ENCODE results near the gene BRAF. TPM values are rescaled to one million over a fixed set of nuclear protein-coding genes. Genes with fewer than 3 reads are reported as not detected.
"Not testable (repeated sequence)": the region's sequence is repeated elsewhere in the genome, so short reads cannot be mapped to it uniquely, and the experiment has no call there.

BRAF gene
- total and polyA plus RNA-seq, 5 donors from 2014 or later = 6.9 to 60.8 (median 9.0) TPM

GRCh38 chr7:140743255-140743654 lies 181.5 kb downstream of the BRAF start:
- not testable (repeated sequence) for H3K27me3 ChIP-seq (ENCODE audit: control insufficient read depth, insufficient read depth, low read length); DNase-seq; H3K27ac ChIP-seq (ENCODE audit: insufficient read depth, low read length, poor library complexity, severe bottlenecking); H3K4me3 ChIP-seq (ENCODE audit: low read depth, low read length); H3K9me3 Mint-ChIP-seq; H3K4me1 Mint-ChIP-seq; H3K4me3 Mint-ChIP-seq; H3K27me3 Mint-ChIP-seq; H3K27ac Mint-ChIP-seq; H3K4me1 ChIP-seq (ENCODE audit: control insufficient read depth, insufficient read depth, low read length, poor library complexity, severe bottlenecking); ATAC-seq (ENCODE audit: low read depth in 2 of 2); H3K9me3 ChIP-seq (ENCODE audit: control insufficient read depth in 2 of 2, low read length in 2 of 2)
- H3K36me3 ChIP-seq (ENCODE audit: control insufficient read depth, insufficient read depth, low read length) = peaks cover 17% of the 10 kb centered on the region
- peaks cover 39% of the 10 kb centered on the region for H3K36me3 Mint-ChIP-seq

- peaks cover 0 to 1% (median 0%) of the 10 kb centered on the region in 4 donors for H3K4me1 Mint-ChIP-seq
- no peaks in the 10 kb centered on the region for H3K4me1 ChIP-seq (ENCODE audit: control insufficient read depth, insufficient read depth, low read length, poor library complexity, severe bottlenecking)
- DNase-seq (no peak), ATAC-seq (ENCODE audit: low read depth in 2 of 2) (no peak)
- no peak overlapping the region for H3K27ac Mint-ChIP-seq
- H3K9me3 Mint-ChIP-seq = peaks cover 0 to 1% (median 0%) of the 10 kb centered on the region in 7 donors
- H3K36me3 Mint-ChIP-seq = peaks cover 30% of the 10 kb centered on the region
- H3K36me3 ChIP-seq (ENCODE audit: control insufficient read depth, insufficient read depth, low read length) = peaks cover 21% of the 10 kb centered on the region
- no peak overlapping the region for H3K4me3 Mint-ChIP-seq
- H3K27me3 Mint-ChIP-seq = no peaks in the 10 kb centered on the region
- H3K27me3 ChIP-seq (ENCODE audit: control insufficient read depth, insufficient read depth, low read length) = no peaks in the 10 kb centered on the region
- no peak overlapping the region for H3K4me3 ChIP-seq (ENCODE audit: low read depth, low read length)
- no peak overlapping the region for H3K27ac ChIP-seq (ENCODE audit: insufficient read depth, low read length, poor library complexity, severe bottlenecking)
- H3K9me3 ChIP-seq (ENCODE audit: control insufficient read depth in 2 of 2, low read length in 2 of 2) = no peaks in the 10 kb centered on the region
These were observed 186.4 kb downstream of the BRAF start for GRCh38 chr7:140738280-140738679.

- no peaks in the 10 kb centered on the region for H3K27me3 Mint-ChIP-seq
- no peak overlapping the region for H3K27ac ChIP-seq (ENCODE audit: insufficient read depth, low read length, poor library complexity, severe bottlenecking)
- no peaks in the 10 kb centered on the region for H3K4me1 ChIP-seq (ENCODE audit: control insufficient read depth, insufficient read depth, low read length, poor library complexity, severe bottlenecking)
- DNase-seq (no peak), ATAC-seq (ENCODE audit: low read depth in 2 of 2) (no peak)
- no peak overlapping the region for H3K4me3 ChIP-seq (ENCODE audit: low read depth, low read length)
- no peak overlapping the region for H3K27ac Mint-ChIP-seq
- peaks cover 0 to 1% (median 0%) of the 10 kb centered on the region in 7 donors for H3K9me3 Mint-ChIP-seq
- H3K9me3 ChIP-seq (ENCODE audit: control insufficient read depth in 2 of 2, low read length in 2 of 2) = no peaks in the 10 kb centered on the region
- no peak overlapping the region for H3K4me3 Mint-ChIP-seq
- peaks cover 22% of the 10 kb centered on the region for H3K36me3 Mint-ChIP-seq
- no peaks in the 10 kb centered on the region for H3K27me3 ChIP-seq (ENCODE audit: control insufficient read depth, insufficient read depth, low read length)
- no peaks in the 10 kb centered on the region for H3K4me1 Mint-ChIP-seq
- H3K36me3 ChIP-seq (ENCODE audit: control insufficient read depth, insufficient read depth, low read length) = peaks cover 9% of the 10 kb centered on the region
These were observed 190.0 kb downstream of the BRAF start for GRCh38 chr7:140734729-140735128.

- Histone ChIP-seq H3K27me3 (ENCODE audit: control insufficient read depth, insufficient read depth, low read length) (no peaks in the 10 kb centered on the region), H3K4me3 (ENCODE audit: low read depth, low read length) (no peak overlapping the region), H3K27ac (ENCODE audit: insufficient read depth, low read length, poor library complexity, severe bottlenecking) (no peak overlapping the region), H3K4me1 (ENCODE audit: control insufficient read depth, insufficient read depth, low read length, poor library complexity, severe bottlenecking) (no peaks in the 10 kb centered on the region), H3K36me3 (ENCODE audit: control insufficient read depth, insufficient read depth, low read length) (peaks cover 6% of the 10 kb centered on the region), H3K9me3 (ENCODE audit: control insufficient read depth in 2 of 2, low read length in 2 of 2) (no peaks in the 10 kb centered on the region)
- Mint-ChIP-seq H3K9me3 (peaks cover 0 to 1% (median 0%) of the 10 kb centered on the region in 7 donors), H3K4me1 (no peaks in the 10 kb centered on the region), H3K36me3 (peaks cover 19% of the 10 kb centered on the region), H3K27ac (no peak overlapping the region), H3K27me3 (no peaks in the 10 kb centered on the region), H3K4me3 (no peak overlapping the region)
- no peak for DNase-seq
- no peak for ATAC-seq (ENCODE audit: low read depth in 2 of 2)
These were observed 190.6 kb downstream of the BRAF start for GRCh38 chr7:140734096-140734495.

GRCh38 chr7:140732416-140732815 lies 192.3 kb downstream of the BRAF start:
- no peaks in the 10 kb centered on the region for H3K9me3 ChIP-seq (ENCODE audit: control insufficient read depth in 2 of 2, low read length in 2 of 2)
- H3K4me1 ChIP-seq (ENCODE audit: control insufficient read depth, insufficient read depth, low read length, poor library complexity, severe bottlenecking) = no peaks in the 10 kb centered on the region
- Mint-ChIP-seq H3K4me1 (no peaks in the 10 kb centered on the region), H3K9me3 (peaks cover 0 to 1% (median 0%) of the 10 kb centered on the region in 7 donors), H3K27me3 (no peaks in the 10 kb centered on the region), H3K4me3 (no peak overlapping the region), H3K27ac (peak overlapping the region in 2 of 3 donors; percentile 15 to 57), H3K36me3 (peaks cover 10% of the 10 kb centered on the region)
- peaks cover 4% of the 10 kb centered on the region for H3K36me3 ChIP-seq (ENCODE audit: control insufficient read depth, insufficient read depth, low read length)
- DNase-seq (no peak), ATAC-seq (ENCODE audit: low read depth in 2 of 2) (no peak)
- no peak overlapping the region for H3K4me3 ChIP-seq (ENCODE audit: low read depth, low read length)
- no peaks in the 10 kb centered on the region for H3K27me3 ChIP-seq (ENCODE audit: control insufficient read depth, insufficient read depth, low read length)
- no peak overlapping the region for H3K27ac ChIP-seq (ENCODE audit: insufficient read depth, low read length, poor library complexity, severe bottlenecking)

- Mint-ChIP-seq H3K36me3 (no peaks in the 10 kb centered on the region), H3K9me3 (no peaks in the 10 kb centered on the region), H3K27ac (peak overlapping the region in 2 of 3 donors; percentile 38 to 48), H3K4me3 (no peak overlapping the region), H3K4me1 (peaks cover 8 to 31% (median 14%) of the 10 kb centered on the region in 4 donors), H3K27me3 (no peaks in the 10 kb centered on the region)
- peak in 2 of 3 donors; percentile 15 to 49 for DNase-seq
- Histone ChIP-seq H3K4me3 (ENCODE audit: low read depth, low read length) (no peak overlapping the region), H3K4me1 (ENCODE audit: control insufficient read depth, insufficient read depth, low read length, poor library complexity, severe bottlenecking) (peaks cover 19% of the 10 kb centered on the region), H3K27me3 (ENCODE audit: control insufficient read depth, insufficient read depth, low read length) (no peaks in the 10 kb centered on the region), H3K27ac (ENCODE audit: insufficient read depth, low read length, poor library complexity, severe bottlenecking) (no peak overlapping the region), H3K9me3 (ENCODE audit: control insufficient read depth in 2 of 2, low read length in 2 of 2) (no peaks in the 10 kb centered on the region), H3K36me3 (ENCODE audit: control insufficient read depth, insufficient read depth, low read length) (peaks cover 2% of the 10 kb centered on the region)
- no peak for ATAC-seq (ENCODE audit: low read depth in 2 of 2)
These were observed 198.4 kb downstream of the BRAF start for GRCh38 chr7:140726281-140726680.

GRCh38 chr7:140724706-140725105 lies 200.0 kb downstream of the BRAF start:
- Histone ChIP-seq H3K36me3 (ENCODE audit: control insufficient read depth, insufficient read depth, low read length) (peaks cover 2% of the 10 kb centered on the region), H3K9me3 (ENCODE audit: control insufficient read depth in 2 of 2, low read length in 2 of 2) (no peaks in the 10 kb centered on the region), H3K4me1 (ENCODE audit: control insufficient read depth, insufficient read depth, low read length, poor library complexity, severe bottlenecking) (peaks cover 19% of the 10 kb centered on the region), H3K27me3 (ENCODE audit: control insufficient read depth, insufficient read depth, low read length) (no peaks in the 10 kb centered on the region), H3K4me3 (ENCODE audit: low read depth, low read length) (no peak overlapping the region), H3K27ac (ENCODE audit: insufficient read depth, low read length, poor library complexity, severe bottlenecking) (no peak overlapping the region)
- Mint-ChIP-seq H3K4me3 (no peak overlapping the region), H3K9me3 (no peaks in the 10 kb centered on the region), H3K36me3 (no peaks in the 10 kb centered on the region), H3K27ac (peak overlapping the region in 1 of 3 donors; percentile 88), H3K4me1 (peaks cover 8 to 34% (median 17%) of the 10 kb centered on the region in 4 donors), H3K27me3 (no peaks in the 10 kb centered on the region)
- no peak for DNase-seq
- ATAC-seq (ENCODE audit: low read depth in 2 of 2) = no peak

- Mint-ChIP-seq H3K4me3 (peak overlapping the region in 1 of 4 donors; percentile 14), H3K9me3 (no peaks in the 10 kb centered on the region), H3K36me3 (no peaks in the 10 kb centered on the region), H3K27ac (peak overlapping the region; percentile 72 to 88 (median 82)), H3K4me1 (peaks cover 8 to 36% (median 17%) of the 10 kb centered on the region in 4 donors), H3K27me3 (no peaks in the 10 kb centered on the region)
- Histone ChIP-seq H3K9me3 (ENCODE audit: control insufficient read depth in 2 of 2, low read length in 2 of 2) (no peaks in the 10 kb centered on the region), H3K27me3 (ENCODE audit: control insufficient read depth, insufficient read depth, low read length) (no peaks in the 10 kb centered on the region), H3K4me1 (ENCODE audit: control insufficient read depth, insufficient read depth, low read length, poor library complexity, severe bottlenecking) (peaks cover 19% of the 10 kb centered on the region), H3K36me3 (ENCODE audit: control insufficient read depth, insufficient read depth, low read length) (peaks cover 2% of the 10 kb centered on the region), H3K27ac (ENCODE audit: insufficient read depth, low read length, poor library complexity, severe bottlenecking) (peak overlapping the region; percentile 56), H3K4me3 (ENCODE audit: low read depth, low read length) (peak overlapping the region; percentile 2)
- DNase-seq = no peak
- ATAC-seq (ENCODE audit: low read depth in 2 of 2) = no peak
These were observed 201.2 kb downstream of the BRAF start for GRCh38 chr7:140723574-140723973.

All from CD4-positive, CD25-positive, alpha-beta regulatory T cell (primary cell).